ENCODE data around the gene GPC5.

The GPC5 gene

DNA sequence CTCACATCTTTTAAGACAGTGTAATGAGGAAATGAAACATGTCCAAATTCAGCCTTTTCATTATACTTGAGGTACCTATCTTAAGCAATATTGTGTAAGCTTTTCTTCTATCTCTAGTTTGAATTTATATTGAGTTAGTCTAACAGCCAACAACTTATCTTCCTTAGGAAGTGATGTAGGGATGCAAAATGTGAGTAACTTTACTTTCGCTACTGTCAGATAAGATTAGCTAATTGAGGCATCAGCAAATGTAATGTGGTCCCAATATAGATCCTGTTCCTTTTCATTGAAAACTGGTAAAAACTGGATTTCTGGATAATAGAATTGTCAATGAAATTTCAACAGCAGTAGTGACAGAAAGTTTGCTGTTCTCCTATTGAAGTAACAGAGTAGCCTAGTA is 902.2 kb downstream of the GPC5 start:
- TF ChIP-seq ZBTB7A (IDR thresholded peaks at IDR 0.05; ENCODE audit: low read depth): no peak
- no peak for TF ChIP-seq REST (IDR thresholded peaks at IDR 0.05; ENCODE audit: low read depth)
- TF ChIP-seq FOXM1 (IDR thresholded peaks at IDR 0.05; ENCODE audit: borderline replicate concordance, low read depth): no peak
- no peak for TF ChIP-seq EGR1 (IDR thresholded peaks at IDR 0.05)
- TF ChIP-seq, protein P1, sequence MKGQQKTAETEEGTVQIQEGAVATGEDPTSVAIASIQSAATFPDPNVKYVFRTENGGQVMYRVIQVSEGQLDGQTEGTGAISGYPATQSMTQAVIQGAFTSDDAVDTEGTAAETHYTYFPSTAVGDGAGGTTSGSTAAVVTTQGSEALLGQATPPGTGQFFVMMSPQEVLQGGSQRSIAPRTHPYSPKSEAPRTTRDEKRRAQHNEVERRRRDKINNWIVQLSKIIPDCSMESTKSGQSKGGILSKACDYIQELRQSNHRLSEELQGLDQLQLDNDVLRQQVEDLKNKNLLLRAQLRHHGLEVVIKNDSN (IDR thresholded peaks at IDR 0.05): no peak
- no peak for TF ChIP-seq TCF12 (IDR thresholded peaks at IDR 0.05; ENCODE audit: low read depth)

GRCh38 chr13:92303428-92303827 is 905.0 kb downstream of the GPC5 start:
- TF ChIP-seq RAD21 (IDR thresholded peaks at IDR 0.05; ENCODE audit: low read depth): no peak
- no peak for TF ChIP-seq TEAD4 (IDR thresholded peaks at IDR 0.05)
- no peak for TF ChIP-seq CREB1 (IDR thresholded peaks at IDR 0.05; ENCODE audit: low read depth)
- TF ChIP-seq EP300 (IDR thresholded peaks at IDR 0.05; ENCODE audit: borderline replicate concordance): no peak
- no peak for TF ChIP-seq TAF1 (IDR thresholded peaks at IDR 0.05; ENCODE audit: low read depth)
- TF ChIP-seq REST (IDR thresholded peaks at IDR 0.05; ENCODE audit: low read depth): no peak
- TF ChIP-seq, protein P1 (IDR thresholded peaks at IDR 0.05): no peak
- TF ChIP-seq YY1 (IDR thresholded peaks at IDR 0.05; ENCODE audit: low read depth): no peak
- no peak for TF ChIP-seq FOXM1 (IDR thresholded peaks at IDR 0.05; ENCODE audit: borderline replicate concordance, low read depth)
- TF ChIP-seq TCF12 (IDR thresholded peaks at IDR 0.05; ENCODE audit: low read depth): no peak
- no peak for TF ChIP-seq NFIC (IDR thresholded peaks at IDR 0.05)
- no peak for TF ChIP-seq MAX (IDR thresholded peaks at IDR 0.05)
- TF ChIP-seq CEBPB (IDR thresholded peaks at IDR 0.05): no peak
- TF ChIP-seq ZBTB7A (IDR thresholded peaks at IDR 0.05; ENCODE audit: low read depth): no peak
- no peak for TF ChIP-seq EGR1 (IDR thresholded peaks at IDR 0.05)

- TF ChIP-seq EP300 (IDR thresholded peaks at IDR 0.05; ENCODE audit: borderline replicate concordance) (no peak), TEAD4 (IDR thresholded peaks at IDR 0.05) (no peak)
- TF ChIP-seq, protein P1 (IDR thresholded peaks at IDR 0.05): no peak
These were observed 909.3 kb downstream of the GPC5 start for GRCh38 chr13:92307752-92308151.

DNA sequence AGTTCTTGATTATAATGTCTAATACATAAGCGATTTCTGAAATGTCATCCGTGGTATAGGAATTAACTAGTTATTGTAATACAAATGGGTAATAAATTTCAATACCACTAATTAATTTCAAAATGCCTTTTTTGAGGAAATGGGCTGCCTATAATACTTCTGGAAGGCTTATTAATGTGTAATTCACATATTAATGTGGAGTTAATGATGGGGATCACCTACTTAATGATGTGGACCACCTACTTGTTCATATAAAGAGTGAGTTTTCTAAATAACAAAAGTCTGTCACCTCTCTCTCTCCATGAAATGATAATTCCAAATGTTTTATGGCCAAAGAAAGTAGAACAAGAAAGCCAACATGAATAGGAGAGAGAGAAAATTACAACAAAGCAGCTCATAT is 914.4 kb downstream of the GPC5 start:
- no peak for TF ChIP-seq EP300 (IDR thresholded peaks at IDR 0.05; ENCODE audit: borderline replicate concordance)

DNA sequence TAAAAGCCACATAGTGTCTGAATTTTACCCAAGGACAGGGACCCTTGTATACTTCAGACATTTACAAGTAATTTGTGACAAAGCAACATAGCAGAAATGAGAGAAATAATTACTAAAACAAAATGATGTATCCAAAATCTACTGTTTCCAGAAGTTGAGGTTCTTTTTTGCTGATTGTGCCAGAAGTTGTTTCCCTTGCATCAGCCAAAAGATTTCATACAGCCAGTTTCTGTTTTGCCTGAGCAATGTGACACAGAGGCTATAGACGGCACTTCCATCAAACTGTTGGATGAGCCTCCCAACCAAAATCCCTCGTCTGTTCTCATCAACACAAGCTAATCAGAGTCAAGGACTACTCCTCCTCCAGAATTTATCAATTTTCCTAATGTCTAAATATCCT is 915.0 kb downstream of the GPC5 start:
- TF ChIP-seq YY1 (IDR thresholded peaks at IDR 0.05; ENCODE audit: low read depth) (no peak), REST (IDR thresholded peaks at IDR 0.05; ENCODE audit: low read depth) (no peak), RAD21 (IDR thresholded peaks at IDR 0.05; ENCODE audit: low read depth) (no peak), CREB1 (IDR thresholded peaks at IDR 0.05; ENCODE audit: low read depth) (no peak)

DNA sequence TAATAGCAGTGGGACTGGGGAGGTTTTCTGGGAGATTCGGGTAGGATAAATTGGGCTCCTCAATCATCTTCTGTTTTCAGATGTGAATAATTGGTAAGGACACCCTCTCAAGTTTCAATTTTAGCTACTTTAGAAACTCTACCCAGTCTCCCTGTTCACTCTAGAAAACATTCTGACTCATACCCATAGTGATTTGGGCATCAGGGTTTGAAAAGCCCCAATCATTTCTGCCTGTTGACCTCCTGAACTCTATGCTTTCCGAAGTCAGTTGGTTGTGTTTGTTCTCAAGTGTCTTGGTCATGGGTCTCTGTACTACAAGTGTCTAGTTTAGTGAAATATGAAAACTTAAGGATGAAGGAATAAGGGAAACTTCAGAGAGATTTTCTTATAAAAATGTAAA is 916.8 kb downstream of the GPC5 start:
- no peak for TF ChIP-seq CREB1 (IDR thresholded peaks at IDR 0.05; ENCODE audit: low read depth)
- no peak for TF ChIP-seq RAD21 (IDR thresholded peaks at IDR 0.05; ENCODE audit: low read depth)
- no peak for TF ChIP-seq TAF1 (IDR thresholded peaks at IDR 0.05; ENCODE audit: low read depth)
- no peak for TF ChIP-seq ZBTB7A (IDR thresholded peaks at IDR 0.05; ENCODE audit: low read depth)
- no peak for TF ChIP-seq EP300 (IDR thresholded peaks at IDR 0.05; ENCODE audit: borderline replicate concordance)
- no peak for TF ChIP-seq TCF12 (IDR thresholded peaks at IDR 0.05; ENCODE audit: low read depth)
- TF ChIP-seq, protein P1 (IDR thresholded peaks at IDR 0.05): no peak
- TF ChIP-seq FOXM1 (IDR thresholded peaks at IDR 0.05; ENCODE audit: borderline replicate concordance, low read depth): no peak
- TF ChIP-seq NFIC (IDR thresholded peaks at IDR 0.05): no peak
- no peak for TF ChIP-seq TEAD4 (IDR thresholded peaks at IDR 0.05)
- TF ChIP-seq REST (IDR thresholded peaks at IDR 0.05; ENCODE audit: low read depth): no peak
- TF ChIP-seq YY1 (IDR thresholded peaks at IDR 0.05; ENCODE audit: low read depth): no peak
- no peak for TF ChIP-seq CEBPB (IDR thresholded peaks at IDR 0.05)
- no peak for TF ChIP-seq EGR1 (IDR thresholded peaks at IDR 0.05)
- no peak for TF ChIP-seq MAX (IDR thresholded peaks at IDR 0.05)
